NCI-H2171 (cell line): ENCODE measurements around the gene ATP6V1G2.
"Not testable (repeated sequence)": the region's sequence is repeated elsewhere in the genome, so short reads cannot be mapped to it uniquely, and the experiment has no call there.

ENCODE experiments used
- DNase-seq: peaks from one replicate; lab custom pipeline; 2025; lab: John Stamatoyannopoulos, UW

ATP6V1G2 gene

DNA sequence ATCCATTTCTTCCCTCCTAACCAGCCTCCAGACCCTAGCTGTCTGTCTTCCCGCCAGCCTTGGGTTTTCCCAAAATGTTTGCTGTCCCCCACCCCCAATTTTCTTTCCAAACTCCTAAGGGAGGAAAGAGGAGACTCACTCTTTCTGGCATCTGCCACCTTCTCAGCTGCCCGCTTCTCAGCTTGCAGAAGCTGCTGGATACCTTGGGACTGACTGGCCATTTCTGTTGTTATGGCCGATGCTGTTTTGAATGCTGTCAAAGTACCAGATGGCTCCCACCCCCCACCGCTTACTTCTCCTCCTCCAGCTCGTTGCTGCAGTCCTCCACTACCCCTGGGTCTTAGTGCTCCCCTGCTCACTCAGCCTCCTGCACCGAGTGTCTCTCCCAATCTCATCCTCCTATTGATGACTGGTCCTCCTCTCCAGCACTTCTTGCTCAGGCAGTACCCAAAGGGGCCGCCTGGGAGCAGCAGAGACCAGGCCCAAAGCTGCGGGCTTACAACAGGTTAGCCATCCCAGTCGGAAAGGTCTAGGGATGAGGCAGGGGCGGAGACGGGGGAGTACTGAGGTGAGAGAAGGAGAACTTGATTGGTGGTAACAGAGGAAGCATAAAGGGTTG, at the start of gene ATP6V1G2:
Gene ATP6V1G2, minus strand, starts transcription at position 270 of the 619 bp plus-strand sequence. Its CDS starts 49 bp downstream, at position 221.
- DNase-seq = peak; percentile 92

DNA sequence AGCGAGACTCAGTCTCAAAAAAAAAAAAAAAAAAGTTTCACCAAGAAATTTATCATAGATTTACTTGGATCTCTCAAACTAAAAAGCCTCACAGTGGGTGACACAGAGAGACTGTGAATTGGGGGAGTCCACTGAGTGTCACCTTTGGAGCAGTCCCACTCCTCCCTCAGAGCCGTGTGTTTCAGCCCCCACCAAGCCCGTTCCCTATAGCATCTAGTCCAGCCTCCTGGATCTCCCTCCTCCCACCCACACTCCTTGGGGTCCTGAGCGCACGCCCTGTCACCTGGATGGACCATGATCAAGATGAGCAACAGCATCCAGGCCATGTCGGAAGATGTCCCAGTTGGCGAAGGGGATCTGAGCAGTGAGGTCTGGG, 46.0 kb upstream of the ATP6V1G2 start:
- DNase-seq = no peak

GRCh38 chr6:31590691-31591090, 44.3 kb upstream of the ATP6V1G2 start:
- DNase-seq = not testable (repeated sequence)

- DNase-seq = no peak
Measured at GRCh38 chr6:31588871-31589650, 42.7 kb upstream of the ATP6V1G2 start.

DNA sequence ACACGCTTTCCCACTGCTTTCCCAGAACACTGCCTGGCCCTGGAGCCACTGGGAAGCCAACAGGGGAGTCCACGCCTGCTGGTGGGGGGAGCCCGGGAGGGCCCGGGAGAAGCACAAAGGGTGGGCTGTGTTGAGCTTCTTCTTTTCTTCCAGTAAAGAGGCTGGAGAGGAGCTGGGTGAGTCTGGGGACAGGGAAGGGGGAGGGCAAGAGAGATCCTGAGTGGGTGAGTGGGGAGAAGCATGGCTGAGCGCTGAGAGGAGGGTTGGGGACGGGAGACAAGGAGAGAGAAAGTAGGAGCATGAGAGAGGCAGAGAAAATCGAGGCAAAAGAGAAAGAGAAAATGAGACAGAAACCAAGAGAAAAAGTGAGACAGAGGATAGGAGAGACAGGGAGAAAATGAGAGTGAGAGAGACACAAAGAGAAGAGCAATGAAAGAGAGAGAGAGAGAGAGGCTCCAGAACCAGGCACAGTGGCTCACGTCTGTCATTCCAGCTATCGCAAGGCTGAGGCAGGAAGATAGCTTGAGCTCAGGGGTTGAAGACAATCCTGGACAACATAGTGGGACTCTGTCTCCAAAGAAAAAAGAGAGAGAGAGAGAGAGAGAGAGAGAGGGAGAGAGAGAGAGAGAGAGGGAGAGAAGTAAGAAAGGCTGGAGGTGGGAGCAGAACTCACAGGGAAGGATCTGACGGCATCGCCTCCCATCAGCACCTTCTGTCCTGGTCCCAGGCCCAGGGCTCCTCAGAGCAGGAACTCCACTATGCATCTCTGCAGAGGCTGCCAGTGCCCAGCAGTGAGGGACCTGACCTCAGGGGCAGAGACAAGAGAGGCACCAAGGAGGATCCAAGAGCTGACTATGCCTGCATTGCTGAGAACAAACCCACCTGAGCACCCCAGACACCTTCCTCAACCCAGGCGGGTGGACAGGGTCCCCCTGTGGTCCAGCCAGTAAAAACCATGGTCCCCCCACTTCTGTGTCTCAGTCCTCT, 41.7 kb upstream of the ATP6V1G2 start:
- no peak for DNase-seq

GRCh38 chr6:31586599-31587281, 40.3 kb upstream of the ATP6V1G2 start:
- DNase-seq = no peak

- DNase-seq = no peak
Measured at GRCh38 chr6:31586008-31586407, 39.6 kb upstream of the ATP6V1G2 start, which contains the start of gene LST1. Gene LST1, plus strand, starts transcription at chr6:31586277. Its CDS starts 1,023 bp downstream, at chr6:31587300.

GRCh38 chr6:31585491-31585890, 39.1 kb upstream of the ATP6V1G2 start:
- DNase-seq = no peak

DNA sequence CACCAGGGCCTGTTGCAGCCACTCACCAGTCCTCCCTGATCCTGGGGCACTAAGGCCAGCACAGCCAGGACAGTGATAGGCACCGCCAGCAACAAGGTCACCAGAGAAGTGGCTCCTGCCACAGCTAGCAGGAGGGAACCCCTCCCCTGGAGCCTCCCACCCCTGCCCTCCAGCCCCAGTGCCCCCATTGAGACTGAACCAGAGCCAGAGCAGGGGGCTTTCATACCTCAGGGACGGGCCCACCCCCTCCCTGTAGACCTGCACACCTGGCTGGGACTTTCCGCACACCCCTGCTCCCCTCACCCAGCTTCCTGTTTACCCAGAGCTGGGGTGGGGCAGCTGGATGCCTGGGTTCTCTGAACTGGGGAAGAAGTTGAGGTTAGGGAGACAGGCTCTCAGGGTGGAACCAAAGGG, 35.8 kb upstream of the ATP6V1G2 start, which contains the start of gene LTB:
Gene LTB, minus strand, starts transcription at position 195 of the 414 bp plus-strand sequence. Its CDS starts 7 bp downstream, at position 188.
- no peak for DNase-seq

DNA sequence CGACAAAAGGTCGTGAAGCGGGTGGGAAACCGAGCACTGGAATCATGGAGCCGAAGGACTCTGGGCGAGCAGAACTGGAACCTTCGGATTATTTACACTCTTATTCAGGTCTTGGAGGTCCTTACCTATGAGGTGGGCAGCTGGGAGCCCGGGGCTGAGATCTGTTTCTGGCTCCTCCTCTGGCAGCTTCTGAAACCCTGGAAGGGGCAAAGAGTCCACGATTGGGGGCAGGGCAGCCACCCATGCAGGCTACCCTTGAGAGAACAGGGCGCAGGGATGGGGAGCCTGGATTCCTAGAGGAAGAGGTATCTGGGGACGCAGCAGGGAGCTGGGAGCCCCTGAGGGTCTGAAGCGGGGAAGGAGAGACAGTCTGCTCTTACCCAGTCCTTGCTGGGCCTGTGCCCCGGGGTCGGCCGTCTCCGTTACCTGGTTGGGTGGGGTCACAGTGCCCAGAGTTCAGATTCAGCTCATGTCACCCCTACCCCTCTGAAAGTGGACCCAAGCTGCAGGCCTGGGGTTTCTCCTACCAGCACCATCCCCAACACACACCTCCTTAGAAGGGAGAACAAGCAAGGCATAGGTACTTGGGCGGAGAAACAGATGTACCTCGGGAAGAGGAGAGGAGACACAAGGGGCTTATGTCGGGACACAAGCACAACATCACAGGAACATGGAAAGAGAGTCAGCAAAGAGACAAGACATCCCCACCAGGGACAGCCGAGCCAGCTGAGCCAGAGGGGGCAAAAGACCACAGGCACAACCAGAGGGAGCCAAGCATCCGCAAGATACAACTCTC, 35.2 kb upstream of the ATP6V1G2 start:
- no peak for DNase-seq

DNA sequence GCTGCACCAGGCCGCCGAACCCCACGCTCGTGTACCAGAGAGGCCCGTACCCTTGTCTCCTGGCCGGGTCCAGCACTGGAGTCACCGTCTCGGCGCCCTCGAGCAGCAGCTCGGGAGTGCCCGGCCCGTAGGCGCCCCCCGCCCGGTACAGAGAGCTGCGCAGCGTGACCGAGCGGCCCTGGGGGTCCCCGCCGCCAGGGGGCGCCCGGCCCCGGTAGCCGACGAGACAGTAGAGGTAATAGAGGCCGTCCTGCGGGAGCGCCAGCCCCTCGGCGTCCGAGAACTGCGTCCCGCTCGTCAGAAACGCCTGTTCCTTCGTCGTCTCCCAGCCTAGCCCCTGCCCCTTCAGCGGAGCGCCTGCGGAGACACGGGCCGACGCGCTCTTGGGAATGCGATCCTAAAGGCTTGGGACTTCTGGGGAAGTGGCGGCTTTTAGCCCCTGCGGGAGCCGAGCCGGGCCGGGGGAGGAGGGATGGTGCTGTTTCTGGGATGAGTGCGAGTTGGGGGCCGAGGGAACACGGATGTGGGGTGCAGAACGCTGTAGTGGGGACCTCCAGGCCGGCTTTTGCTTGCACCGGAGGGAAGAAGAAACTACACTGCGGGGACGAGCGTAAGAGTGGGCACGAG, 34.5 kb upstream of the ATP6V1G2 start:
- peak; percentile 49 for DNase-seq

GRCh38 chr6:31580438-31580740, 34.0 kb upstream of the ATP6V1G2 start:
- DNase-seq = no peak

GRCh38 chr6:31579546-31580437, 33.4 kb upstream of the ATP6V1G2 start:
- no peak for DNase-seq

- no peak for DNase-seq
Measured at GRCh38 chr6:31579119-31579505, 32.7 kb upstream of the ATP6V1G2 start.

GRCh38 chr6:31578184-31579118, 32.0 kb upstream of the ATP6V1G2 start:
- DNase-seq = no peak

DNA sequence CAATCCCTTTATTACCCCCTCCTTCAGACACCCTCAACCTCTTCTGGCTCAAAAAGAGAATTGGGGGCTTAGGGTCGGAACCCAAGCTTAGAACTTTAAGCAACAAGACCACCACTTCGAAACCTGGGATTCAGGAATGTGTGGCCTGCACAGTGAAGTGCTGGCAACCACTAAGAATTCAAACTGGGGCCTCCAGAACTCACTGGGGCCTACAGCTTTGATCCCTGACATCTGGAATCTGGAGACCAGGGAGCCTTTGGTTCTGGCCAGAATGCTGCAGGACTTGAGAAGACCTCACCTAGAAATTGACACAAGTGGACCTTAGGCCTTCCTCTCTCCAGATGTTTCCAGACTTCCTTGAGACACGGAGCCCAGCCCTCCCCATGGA, 31.2 kb upstream of the ATP6V1G2 start:
- DNase-seq = no peak

GRCh38 chr6:31576897-31577578, 30.6 kb upstream of the ATP6V1G2 start:
- no peak for DNase-seq
